ENCODE results near the gene C1QTNF12.

The C1QTNF12 gene

DNA sequence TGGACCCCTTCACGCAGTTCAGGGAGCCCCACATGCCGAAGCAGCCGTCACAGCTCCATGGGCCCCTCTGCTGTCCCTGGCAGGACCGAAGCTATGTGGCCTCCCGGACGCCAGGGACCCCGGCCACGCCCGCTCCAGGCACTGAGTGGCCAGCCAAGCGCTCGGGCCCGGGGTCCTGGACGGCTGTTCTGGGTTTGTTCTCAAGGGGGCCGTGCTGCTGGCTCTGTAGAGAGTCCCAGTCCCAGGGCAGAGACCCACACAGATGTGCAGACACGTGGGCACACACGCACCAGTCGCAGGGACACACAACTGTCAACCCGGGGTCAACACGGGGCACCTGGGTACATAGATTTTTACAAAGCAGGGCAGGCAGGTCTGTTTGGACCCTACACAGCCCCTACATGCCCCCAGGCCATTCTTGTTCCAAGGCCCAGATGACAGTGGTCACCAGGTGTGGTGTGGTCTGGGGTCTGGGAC lies 7.8 kb downstream of the C1QTNF12 start:
- TF ChIP-seq, protein P1, sequence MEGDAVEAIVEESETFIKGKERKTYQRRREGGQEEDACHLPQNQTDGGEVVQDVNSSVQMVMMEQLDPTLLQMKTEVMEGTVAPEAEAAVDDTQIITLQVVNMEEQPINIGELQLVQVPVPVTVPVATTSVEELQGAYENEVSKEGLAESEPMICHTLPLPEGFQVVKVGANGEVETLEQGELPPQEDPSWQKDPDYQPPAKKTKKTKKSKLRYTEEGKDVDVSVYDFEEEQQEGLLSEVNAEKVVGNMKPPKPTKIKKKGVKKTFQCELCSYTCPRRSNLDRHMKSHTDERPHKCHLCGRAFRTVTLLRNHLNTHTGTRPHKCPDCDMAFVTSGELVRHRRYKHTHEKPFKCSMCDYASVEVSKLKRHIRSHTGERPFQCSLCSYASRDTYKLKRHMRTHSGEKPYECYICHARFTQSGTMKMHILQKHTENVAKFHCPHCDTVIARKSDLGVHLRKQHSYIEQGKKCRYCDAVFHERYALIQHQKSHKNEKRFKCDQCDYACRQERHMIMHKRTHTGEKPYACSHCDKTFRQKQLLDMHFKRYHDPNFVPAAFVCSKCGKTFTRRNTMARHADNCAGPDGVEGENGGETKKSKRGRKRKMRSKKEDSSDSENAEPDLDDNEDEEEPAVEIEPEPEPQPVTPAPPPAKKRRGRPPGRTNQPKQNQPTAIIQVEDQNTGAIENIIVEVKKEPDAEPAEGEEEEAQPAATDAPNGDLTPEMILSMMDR (IDR thresholded peaks at IDR 0.05; ENCODE audit: extremely low read depth, insufficient read depth, missing control alignments), result no peak

DNA sequence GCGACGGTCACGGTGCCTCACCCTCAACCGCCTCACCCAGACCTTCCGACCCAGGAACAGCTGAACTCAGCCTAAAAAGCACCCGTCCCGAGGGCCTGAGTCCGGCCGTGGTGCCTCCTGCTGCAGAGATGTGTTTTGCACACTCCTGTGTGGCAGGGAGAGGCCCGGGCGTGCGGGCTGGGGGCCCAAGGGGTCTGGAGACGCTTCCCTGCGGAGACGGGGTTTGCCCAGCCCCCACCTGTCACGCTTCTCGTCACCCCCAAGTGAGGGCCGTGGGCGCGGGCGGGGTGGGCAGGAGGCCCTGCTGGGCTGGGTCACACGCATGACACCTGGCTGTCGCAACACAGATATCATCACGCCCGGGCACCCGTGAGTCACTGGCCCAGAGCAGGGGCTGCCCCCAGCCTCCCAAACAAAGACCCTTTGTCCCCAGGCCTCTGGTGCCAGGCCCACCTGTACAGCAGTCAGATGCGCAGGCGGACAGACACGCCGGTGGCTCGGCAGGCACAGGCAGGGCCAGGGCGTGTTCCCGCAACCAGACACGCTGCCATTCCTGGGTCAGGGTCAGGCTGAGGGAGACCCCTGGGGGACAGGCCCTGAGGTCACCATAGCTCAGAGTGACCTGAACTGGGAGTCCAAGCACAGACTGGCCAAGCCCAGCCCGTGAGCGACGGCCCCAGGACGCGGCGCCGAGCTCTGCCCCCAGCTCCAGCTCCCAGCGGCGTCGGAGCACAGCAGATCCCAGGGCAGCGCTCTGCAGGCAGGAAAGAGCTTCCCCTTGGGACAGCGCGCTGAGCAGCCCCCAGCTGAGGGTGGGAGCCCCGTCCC lies 8.4 kb downstream of the C1QTNF12 start:
- DNase-seq (ENCODE audit: low spot score), result peak; percentile 68
- in situ Hi-C loops (cut with MboI; ENCODE audit: low pct_unique_long_range_greater_than_20kb, low sequenced_read_pairs, unreplicated experiment), result no loop called here
- TF ChIP-seq, protein P1 (IDR thresholded peaks at IDR 0.05; ENCODE audit: extremely low read depth, insufficient read depth, missing control alignments), result no peak

More for the DNA sequence above, 7.8 kb downstream of the C1QTNF12 start:
- DNase-seq (ENCODE audit: low spot score), result no peak
- in situ Hi-C loops (cut with MboI; ENCODE audit: low pct_unique_long_range_greater_than_20kb, low sequenced_read_pairs, unreplicated experiment), result no loop called here

DNA sequence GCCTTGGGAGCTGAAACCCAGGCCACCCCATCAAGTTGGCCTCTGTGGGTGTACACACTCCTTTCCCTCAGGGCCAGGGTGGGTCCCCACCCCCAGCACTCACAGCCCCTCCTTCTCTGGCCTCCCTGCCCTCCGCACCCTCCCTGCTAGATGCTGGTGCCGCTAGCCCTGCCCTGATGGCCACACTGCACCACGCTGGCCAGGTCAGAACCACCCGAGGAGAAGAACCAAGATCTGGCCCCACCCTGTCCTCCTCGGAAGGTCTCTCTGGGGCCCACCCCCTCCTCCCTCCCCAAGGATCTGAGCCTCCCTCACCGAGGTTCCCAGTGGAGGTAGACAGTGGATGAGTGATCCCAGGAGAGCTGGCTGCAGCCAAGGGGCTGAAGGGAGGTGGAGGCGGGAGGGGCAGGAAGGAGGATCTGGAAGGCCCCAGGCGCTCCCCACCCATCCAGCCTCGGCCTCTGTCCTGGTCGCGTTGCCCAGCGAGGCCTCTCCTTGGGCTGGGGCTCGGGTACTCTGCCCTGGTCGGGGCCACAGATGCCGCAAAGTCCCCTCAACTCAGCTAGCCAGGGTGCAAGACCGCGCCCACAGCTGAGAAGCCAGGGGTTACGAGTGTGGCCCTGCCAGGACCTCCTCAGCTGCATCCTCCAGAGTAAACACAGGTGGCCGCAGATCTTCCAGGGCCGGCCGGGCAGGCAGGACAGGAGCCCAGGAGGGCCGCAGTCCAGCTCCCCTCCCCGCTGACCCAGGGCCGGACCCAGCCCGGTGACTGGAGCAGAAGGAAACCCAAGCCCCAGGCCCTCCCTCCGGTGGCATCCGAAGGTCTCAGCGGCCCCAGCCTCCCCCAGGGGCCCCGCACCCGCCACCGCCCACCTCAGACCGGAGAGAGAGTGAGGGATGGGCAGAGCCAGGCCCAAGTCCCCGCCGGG lies 9.3 kb downstream of the C1QTNF12 start:
- DNase-seq (ENCODE audit: low spot score), result no peak

DNA sequence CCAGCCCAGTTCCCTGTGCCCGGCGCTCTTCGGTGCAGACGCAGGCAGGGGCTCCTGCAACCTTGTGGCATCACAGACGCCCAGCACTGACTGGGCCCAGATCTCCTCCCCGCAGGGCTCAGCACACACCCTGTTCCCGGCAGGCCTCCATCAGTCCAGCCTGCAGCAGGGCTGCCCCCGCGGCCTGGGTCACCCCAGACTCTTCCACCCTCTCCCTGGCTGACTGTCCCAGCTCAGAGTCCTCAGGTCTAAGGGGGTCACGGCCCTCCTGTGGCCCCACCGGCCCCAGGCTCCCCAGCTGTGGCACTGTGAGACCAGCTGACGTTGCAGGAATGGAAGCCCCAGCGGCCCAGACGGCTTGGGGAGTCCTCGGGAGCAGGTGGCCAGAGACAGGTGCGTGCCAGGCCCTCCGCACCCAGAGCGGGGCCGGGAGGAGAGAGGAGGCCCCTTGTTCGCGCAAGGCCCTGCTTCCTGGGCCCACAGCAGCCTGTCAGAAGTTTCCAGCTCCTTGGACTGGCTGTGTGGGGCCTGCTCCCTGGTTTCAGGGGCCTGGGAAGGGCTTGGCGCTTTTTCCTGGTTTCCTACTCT lies 10.3 kb downstream of the C1QTNF12 start:
- in situ Hi-C loops (cut with MboI; ENCODE audit: low pct_unique_long_range_greater_than_20kb, low sequenced_read_pairs, unreplicated experiment), result no loop called here
- TF ChIP-seq, protein P1 (IDR thresholded peaks at IDR 0.05; ENCODE audit: extremely low read depth, insufficient read depth, missing control alignments), result no peak

More for the DNA sequence above, 9.3 kb downstream of the C1QTNF12 start:
- TF ChIP-seq, protein P1 (IDR thresholded peaks at IDR 0.05; ENCODE audit: extremely low read depth, insufficient read depth, missing control alignments), result no peak
- in situ Hi-C loops (cut with MboI; ENCODE audit: low pct_unique_long_range_greater_than_20kb, low sequenced_read_pairs, unreplicated experiment), result no loop called here

DNA sequence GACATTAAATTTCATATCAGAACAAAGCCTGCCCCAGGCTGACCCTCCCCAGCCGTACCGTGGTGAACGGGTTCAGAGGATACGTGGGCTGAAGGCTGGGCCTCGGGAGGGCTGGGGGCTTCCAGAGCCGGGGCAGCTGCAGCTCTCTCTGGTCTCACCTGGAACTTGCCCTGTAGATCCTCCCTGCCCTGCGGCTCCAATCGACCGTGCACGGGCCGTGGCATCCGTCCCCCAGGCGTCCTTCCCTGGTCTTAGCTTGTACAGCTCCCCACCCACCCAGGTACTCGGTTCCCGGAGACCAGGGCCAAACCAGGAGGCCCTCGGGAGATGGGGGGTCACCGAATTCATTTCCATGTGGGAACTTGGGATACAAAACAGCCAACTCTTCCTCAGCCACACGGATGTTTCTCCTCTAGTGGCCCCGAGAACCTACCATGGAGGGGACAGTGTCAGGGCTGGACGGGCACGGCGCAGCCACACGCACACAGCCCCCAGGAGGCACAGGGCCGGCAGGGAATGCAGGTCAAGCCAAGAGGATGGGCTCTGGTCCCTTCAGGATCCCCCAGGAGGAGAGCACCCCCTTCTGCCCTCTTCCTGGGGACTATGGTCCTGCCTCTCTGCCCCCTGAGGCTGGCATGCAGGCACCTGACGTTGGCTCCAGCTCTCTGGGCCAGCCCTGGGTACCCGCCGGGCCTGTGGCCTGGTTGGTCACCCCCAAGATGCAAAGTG lies 11.3 kb downstream of the C1QTNF12 start:
- DNase-seq (ENCODE audit: low spot score), result no peak
- TF ChIP-seq, protein P1 (IDR thresholded peaks at IDR 0.05; ENCODE audit: extremely low read depth, insufficient read depth, missing control alignments), result no peak
- in situ Hi-C loops (cut with MboI; ENCODE audit: low pct_unique_long_range_greater_than_20kb, low sequenced_read_pairs, unreplicated experiment), result no loop called here

More for the DNA sequence above, 10.3 kb downstream of the C1QTNF12 start:
- DNase-seq (ENCODE audit: low spot score), result no peak

Measured in GM13977 (cell line).